Fibroblast of lung (primary cell): ENCODE measurements around the gene CDYL.

Experiments
- EZH2 ChIP-seq: IDR thresholded peaks from 2 replicates; pipeline ENCODE4 v1.5.1; 2012; ENCODE audit warnings: low read length, control low read depth, mild to moderate bottlenecking; ENCODE audit errors: missing control alignments
- TF ChIP-seq, protein P1 (sequence below), 2 donors: IDR thresholded peaks in 1 of 2; conservative IDR thresholded peaks in 1 of 2; 1 replicate in 1 of 2; 2 replicates in 1 of 2; pipeline ENCODE4 v1.5.1; 2011 to 2012; ENCODE audit warnings: low read length in 2 of 2, control low read depth in 1 of 2, inconsistent platforms in 1 of 2, low read depth in 1 of 2, mild to moderate bottlenecking in 1 of 2

DNA sequence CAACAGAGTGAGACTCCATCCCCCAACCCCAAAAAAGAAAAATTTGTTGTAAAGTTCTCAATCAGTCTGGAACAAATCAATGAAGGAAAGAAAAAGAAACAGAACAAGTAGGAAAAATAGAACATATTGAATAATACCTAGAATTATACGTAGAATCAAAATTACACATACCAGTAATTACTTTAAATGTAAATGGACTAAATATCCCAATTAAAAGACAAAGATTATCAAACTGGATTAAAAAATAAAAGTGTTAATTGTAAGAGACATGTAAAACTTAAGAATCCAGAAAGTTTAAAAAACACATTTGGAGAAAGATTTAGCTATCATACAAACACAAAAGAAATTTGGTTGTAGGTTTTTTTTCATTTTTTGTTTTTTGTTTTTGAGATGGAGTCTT lies 12.3 kb upstream of the CDYL start:
- TF ChIP-seq, protein P1, sequence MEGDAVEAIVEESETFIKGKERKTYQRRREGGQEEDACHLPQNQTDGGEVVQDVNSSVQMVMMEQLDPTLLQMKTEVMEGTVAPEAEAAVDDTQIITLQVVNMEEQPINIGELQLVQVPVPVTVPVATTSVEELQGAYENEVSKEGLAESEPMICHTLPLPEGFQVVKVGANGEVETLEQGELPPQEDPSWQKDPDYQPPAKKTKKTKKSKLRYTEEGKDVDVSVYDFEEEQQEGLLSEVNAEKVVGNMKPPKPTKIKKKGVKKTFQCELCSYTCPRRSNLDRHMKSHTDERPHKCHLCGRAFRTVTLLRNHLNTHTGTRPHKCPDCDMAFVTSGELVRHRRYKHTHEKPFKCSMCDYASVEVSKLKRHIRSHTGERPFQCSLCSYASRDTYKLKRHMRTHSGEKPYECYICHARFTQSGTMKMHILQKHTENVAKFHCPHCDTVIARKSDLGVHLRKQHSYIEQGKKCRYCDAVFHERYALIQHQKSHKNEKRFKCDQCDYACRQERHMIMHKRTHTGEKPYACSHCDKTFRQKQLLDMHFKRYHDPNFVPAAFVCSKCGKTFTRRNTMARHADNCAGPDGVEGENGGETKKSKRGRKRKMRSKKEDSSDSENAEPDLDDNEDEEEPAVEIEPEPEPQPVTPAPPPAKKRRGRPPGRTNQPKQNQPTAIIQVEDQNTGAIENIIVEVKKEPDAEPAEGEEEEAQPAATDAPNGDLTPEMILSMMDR (conservative IDR thresholded peaks at IDR 0.05 in 1 of 2, IDR thresholded peaks at IDR 0.05 in 1 of 2; ENCODE audit: low read depth in 1 of 2, low read length in 2 of 2) = no peak
- no peak for TF ChIP-seq EZH2
